Measurements from ENCODE around the gene GAS2L1. TPM values are rescaled to one million over a fixed set of nuclear protein-coding genes. Genes with fewer than 3 reads are reported as not detected.
A peak's percentile ranks its signal among the peaks of the same experiment; 100 is the strongest.

GAS2L1 gene
- total RNA-seq, 1 experiment from 2014 or later = 8.0 TPM

DNA sequence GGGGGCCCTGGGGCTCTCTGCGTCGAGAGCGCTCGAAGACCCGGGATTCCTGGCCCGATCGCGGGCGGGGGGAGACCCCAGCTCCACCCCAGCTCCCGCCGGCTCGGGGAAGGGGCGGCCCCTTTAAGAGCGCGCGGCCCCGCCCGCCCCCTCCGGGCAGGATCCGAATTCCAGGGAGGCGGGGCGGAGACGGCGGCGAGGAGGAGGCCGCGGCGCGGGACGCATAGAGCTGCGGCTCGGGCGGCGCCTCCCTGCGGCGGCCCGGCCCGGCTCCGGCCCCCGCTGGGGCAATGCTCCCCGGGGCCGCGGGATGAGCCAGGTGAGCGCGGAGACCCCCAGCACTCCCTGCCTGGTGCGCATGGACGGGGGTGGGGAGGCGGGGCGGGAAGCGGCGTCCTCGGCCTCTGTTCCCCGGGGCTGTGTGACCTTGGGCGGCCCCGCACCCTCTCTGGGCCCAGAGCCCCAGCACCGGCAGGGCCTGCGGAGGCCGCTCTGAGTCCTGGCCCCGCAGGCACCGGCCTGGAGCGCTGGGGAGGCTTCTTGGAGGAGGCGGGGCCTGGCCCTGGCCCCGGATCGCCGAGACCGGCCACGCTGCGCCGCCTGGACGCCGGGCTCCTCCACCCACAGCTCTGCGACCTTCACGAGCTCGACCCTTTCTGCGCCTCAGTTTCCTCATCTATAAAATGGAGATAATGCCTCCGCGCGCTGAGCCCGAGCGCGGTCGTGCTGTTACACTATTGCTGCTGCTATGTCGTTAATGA is 565 bp downstream of the GAS2L1 start:
- Mint-ChIP-seq H3K4me3 (peak overlapping the region; percentile 72 to 92), H3K9me3 (peaks cover 0 to 3% of the 10 kb centered on the region in 2 experiments; a peak in 2 of 5 replicates), H3K4me1 (peaks cover 15 to 32% of the 10 kb centered on the region in 2 experiments), H3K27ac (no peak overlapping the region; a peak in 1 of 7 replicates), H3K36me3 (ENCODE audit: insufficient read depth in 1 of 3, low read depth in 3 of 3) (no peaks in the 10 kb centered on the region; a peak in 1 of 7 replicates), H3K27me3 (ENCODE audit: low read depth) (peaks cover 9% of the 10 kb centered on the region)
- no peak overlapping the region for H2BK120ac ChIP-seq (ENCODE audit: low read depth, low read length, poor library complexity, severe bottlenecking)
- no peak overlapping the region for H3K56ac ChIP-seq (ENCODE audit: insufficient read length, low read depth, low read length)
- H3K27ac ChIP-seq (ENCODE audit: insufficient read length, low read depth, low read length) = no peak overlapping the region
- H4K20me1 ChIP-seq (ENCODE audit: control insufficient read depth, insufficient read depth, insufficient read length) = no peaks in the 10 kb centered on the region
- H3K4ac ChIP-seq (ENCODE audit: low read depth, low read length) = no peak overlapping the region
- H2AK5ac ChIP-seq (ENCODE audit: insufficient read length, low read length) = no peak overlapping the region
- no peak overlapping the region for H3T11ph ChIP-seq (ENCODE audit: low read length)
- no peak overlapping the region for H4K5ac ChIP-seq (ENCODE audit: insufficient read length, low read depth, low read length)
- peaks cover 8% of the 10 kb centered on the region for H3K23me2 ChIP-seq (ENCODE audit: insufficient read length, low read depth, low read length, poor library complexity, severe bottlenecking)
- no peaks in the 10 kb centered on the region for H3K79me1 ChIP-seq (ENCODE audit: insufficient read depth, low read depth, low read length, poor library complexity, severe bottlenecking)
- WGBS (ENCODE audit: extremely low coverage, insufficient read length, low lambda C conversion rate) = no CpG with 5 or more reads among the region's 83 CpGs
- no peak overlapping the region for H2BK20ac ChIP-seq (ENCODE audit: low read depth, low read length, poor library complexity, severe bottlenecking)
- H3K18ac ChIP-seq (ENCODE audit: insufficient read length, low read depth, low read length) = no peak overlapping the region
- peak overlapping the region; percentile 49; the same call in 1 of the 2 replicates for H3K14ac ChIP-seq (ENCODE audit: insufficient read depth, low read length)
- no peaks in the 10 kb centered on the region for H3K4me1 ChIP-seq (ENCODE audit: insufficient read depth, low read length)
- peak overlapping the region; percentile 52 for H3K4me2 ChIP-seq (ENCODE audit: insufficient read depth, insufficient read length, low read length)
- no peak overlapping the region for H3K23ac ChIP-seq (ENCODE audit: insufficient read length, low read depth, low read length)
- TF ChIP-seq, protein P1, sequence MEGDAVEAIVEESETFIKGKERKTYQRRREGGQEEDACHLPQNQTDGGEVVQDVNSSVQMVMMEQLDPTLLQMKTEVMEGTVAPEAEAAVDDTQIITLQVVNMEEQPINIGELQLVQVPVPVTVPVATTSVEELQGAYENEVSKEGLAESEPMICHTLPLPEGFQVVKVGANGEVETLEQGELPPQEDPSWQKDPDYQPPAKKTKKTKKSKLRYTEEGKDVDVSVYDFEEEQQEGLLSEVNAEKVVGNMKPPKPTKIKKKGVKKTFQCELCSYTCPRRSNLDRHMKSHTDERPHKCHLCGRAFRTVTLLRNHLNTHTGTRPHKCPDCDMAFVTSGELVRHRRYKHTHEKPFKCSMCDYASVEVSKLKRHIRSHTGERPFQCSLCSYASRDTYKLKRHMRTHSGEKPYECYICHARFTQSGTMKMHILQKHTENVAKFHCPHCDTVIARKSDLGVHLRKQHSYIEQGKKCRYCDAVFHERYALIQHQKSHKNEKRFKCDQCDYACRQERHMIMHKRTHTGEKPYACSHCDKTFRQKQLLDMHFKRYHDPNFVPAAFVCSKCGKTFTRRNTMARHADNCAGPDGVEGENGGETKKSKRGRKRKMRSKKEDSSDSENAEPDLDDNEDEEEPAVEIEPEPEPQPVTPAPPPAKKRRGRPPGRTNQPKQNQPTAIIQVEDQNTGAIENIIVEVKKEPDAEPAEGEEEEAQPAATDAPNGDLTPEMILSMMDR (conservative IDR thresholded peaks at IDR 0.05) = no peak
- no peak overlapping the region for H4K8ac ChIP-seq (replicated peaks; ENCODE audit: insufficient read length, low read depth, low read length)
- H3K79me2 ChIP-seq (ENCODE audit: insufficient read depth, low read length) = no peaks in the 10 kb centered on the region
- H2BK5ac ChIP-seq (ENCODE audit: insufficient read length, low read length) = no peak overlapping the region
- DNase-seq = peak; percentile 80
- no peaks in the 10 kb centered on the region for H3K27me3 ChIP-seq (ENCODE audit: insufficient read depth, low read length)
- H2BK12ac ChIP-seq (ENCODE audit: insufficient read length, low read depth, low read length) = no peak overlapping the region
- no peak overlapping the region for H4K91ac ChIP-seq (ENCODE audit: insufficient read length, low read depth, low read length)
- no peak overlapping the region for H3K9ac ChIP-seq (ENCODE audit: extremely low read depth, insufficient read length, low read length)
- H3K9me3 ChIP-seq (ENCODE audit: control insufficient read depth, low read depth, low read length) = no peaks in the 10 kb centered on the region
- no peak overlapping the region for H2BK15ac ChIP-seq (ENCODE audit: low read depth, low read length)
- no peak overlapping the region for H2AFZ ChIP-seq (ENCODE audit: low read length)
